NCI-H128 (cell line): ENCODE results near the gene PCNX2.
"Not testable (repeated sequence)": the region's sequence is repeated elsewhere in the genome, so short reads cannot be mapped to it uniquely, and the experiment has no call there.

Source experiments
- DNase-seq: peaks from one replicate; lab custom pipeline; 2025; ENCODE audit not compliant: unreplicated experiment; lab: John Stamatoyannopoulos, UW

The PCNX2 gene

DNA sequence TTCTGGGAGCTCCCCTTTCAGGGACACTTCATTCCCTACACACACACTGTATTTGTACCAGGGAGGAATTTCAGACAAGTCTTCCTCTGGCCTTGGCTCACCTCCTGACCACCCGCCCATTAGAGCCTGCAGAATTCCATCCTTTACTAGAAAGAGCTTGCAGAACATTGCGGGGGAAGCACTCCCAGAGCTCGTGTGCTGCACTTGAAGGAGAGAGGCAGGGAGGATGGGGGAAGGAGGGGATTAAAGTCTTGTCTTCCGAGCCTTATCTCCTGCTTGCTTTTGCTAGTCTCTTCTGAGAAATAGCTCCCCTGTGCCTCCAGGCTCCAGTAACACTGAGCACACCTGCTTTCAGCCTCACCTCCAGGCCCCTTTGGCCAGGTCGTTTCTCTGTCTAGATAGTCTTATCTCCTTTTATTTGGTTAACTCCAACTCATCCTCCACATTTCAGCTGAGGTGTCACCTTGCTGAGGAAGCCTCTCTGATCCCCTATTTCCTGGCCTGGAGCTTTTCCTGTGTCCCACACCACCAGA is 62.0 kb downstream of the PCNX2 start:
- no peak for DNase-seq

- no peak for DNase-seq
Observed at GRCh38 chr1:233230011-233230410, 65.5 kb downstream of the PCNX2 start.

DNA sequence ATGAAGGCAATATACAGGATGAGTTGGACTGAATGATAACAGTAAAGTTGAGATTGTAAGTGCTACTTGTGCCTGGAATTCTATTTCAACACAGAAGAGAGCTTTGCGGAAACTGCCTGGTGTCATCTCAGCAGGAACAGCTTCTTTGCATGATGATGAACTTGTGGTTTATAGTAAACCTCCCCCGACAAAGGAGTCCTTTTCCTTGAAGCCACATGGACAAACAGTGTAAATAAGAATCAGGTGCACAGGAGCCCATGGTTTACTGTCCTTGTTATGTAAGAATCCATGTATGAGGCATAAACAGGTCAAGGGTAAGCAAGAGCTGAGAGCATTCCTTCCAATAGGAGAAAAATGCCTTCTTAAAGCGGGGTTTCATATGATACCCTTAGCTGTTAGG is 66.2 kb downstream of the PCNX2 start:
- DNase-seq: no peak

DNA sequence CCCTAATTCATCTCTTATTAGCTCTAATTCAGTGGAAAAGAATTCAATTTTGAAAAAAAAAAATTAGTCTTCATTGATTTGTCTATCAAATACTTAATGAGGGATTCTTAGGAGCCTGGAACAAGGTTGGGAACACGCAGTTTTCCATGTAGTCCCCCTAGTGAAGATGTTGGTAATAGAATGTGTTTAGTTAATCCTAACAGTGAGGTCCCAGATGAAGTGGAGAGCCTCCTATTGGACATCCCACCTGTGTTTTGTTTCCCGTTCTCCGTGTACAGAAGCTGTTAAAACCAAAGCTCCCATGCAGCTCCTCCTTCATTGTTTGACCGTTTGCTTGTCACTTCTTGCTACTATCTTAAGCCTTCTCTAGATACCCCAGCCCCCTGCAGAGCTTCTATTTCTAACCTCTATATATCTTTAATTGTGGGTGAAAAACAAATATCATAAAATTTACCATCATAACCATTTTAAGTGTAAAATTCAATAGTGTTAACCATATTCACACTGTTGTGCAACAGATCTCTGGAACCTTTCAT is 67.5 kb downstream of the PCNX2 start:
- no peak for DNase-seq

GRCh38 chr1:233224311-233224710 is 71.2 kb downstream of the PCNX2 start:
- DNase-seq: no peak

GRCh38 chr1:233217832-233218231 is 77.7 kb downstream of the PCNX2 start:
- DNase-seq: no peak

DNA sequence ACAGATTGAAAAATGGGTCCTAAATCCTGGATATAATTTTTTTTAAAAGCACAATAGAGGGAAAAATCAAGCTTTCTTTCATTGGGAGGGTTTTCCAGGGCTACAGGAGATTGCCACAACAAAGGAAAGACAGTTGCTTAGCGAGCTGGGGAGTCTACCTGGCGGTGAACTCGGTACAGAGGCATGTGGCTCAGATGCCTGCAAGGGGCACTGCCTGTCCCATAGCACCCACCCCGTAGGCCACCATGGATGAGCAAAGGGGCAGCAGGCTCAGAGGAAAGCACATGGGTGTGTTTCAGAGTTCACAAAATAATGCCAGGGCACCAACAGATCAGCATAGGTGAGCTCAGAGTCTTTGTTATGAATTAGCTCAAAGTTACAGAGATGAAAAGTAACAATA is 79.5 kb downstream of the PCNX2 start:
- DNase-seq: no peak

DNA sequence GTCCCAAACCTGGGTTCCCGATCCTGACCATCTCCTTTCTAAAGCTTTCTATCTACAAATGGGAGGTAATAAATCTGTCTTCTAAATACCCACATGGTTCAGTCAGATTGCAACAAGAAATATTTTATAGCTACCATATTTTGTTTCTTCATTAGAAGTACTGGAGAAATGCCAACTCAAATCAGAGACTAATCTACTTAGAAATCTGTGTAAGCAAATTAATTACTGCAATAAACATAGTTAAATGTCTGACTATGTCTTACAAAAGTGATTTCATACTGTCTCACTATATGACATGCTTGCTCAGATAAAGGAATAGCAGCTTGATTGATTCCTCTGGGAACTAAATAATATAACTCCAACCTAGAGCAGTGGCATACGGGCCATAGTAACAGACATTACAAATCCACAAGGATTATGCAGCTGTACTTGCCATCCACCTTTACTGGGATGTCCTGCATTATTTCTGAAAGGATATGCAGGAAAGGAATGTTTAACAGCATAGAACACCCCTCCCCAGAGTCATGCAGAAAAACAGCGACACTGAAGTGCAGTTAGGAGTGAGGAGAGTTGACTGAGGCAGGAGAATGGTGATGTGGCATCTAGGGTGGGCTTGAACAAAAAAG is 80.3 kb downstream of the PCNX2 start:
- no peak for DNase-seq

DNA sequence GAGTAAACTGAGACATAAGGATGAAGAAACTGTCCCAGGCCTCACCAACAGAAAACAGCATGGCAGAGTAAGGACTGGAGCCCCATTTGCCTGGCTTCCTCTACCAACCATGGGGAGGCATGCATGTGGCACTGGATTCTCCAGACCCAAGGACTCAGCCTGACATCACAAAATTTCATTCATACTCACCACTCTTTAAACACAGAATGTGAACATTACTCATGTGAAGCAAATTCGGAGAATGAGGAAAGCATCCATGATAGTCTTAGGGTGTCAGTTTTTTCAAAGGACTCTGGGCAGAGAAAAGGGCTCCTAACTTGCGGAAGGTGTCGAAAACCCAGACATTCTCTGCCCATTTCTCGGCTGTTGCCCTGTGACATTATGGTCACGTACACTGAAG is 83.9 kb downstream of the PCNX2 start:
- no peak for DNase-seq

GRCh38 chr1:233211106-233211505 is 84.4 kb downstream of the PCNX2 start:
- no peak for DNase-seq

GRCh38 chr1:233209481-233209880 is 86.0 kb downstream of the PCNX2 start:
- DNase-seq: no peak

DNA sequence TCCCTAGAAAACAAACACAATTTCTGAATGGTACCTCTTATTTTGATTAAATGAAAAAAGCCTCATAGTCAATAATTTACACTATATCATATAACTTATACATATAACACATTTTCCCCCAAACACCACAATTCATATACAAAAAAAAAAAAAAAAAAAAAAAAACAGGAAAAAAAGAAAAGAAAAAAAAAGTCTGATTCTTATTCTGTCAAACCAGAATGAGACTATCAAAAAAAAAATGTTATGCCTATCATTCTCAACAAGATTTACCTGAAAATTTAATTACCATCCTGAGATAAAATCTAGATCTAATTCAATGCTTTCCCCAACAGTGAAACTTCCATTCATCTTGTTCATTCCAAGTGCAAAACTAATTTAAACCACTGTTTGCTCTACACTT is 86.8 kb downstream of the PCNX2 start:
- DNase-seq: no peak

DNA sequence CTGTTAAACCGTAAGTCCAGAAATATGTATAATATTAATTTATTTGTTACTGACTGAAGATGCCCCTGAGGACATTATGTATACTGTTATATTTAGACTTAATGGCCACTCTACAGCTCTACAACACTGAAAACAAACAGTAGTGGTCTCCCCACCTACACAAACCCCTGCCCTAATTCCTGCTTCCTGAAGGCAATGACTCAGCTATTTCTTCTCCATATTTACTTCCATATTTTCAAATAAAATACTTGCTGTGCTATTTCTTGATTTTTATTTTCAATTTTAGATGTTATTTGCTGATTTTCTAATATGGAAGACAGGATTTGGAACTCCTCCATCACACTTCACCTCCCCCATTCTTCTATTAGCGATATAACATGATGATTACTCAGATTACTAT is 97.6 kb downstream of the PCNX2 start:
- DNase-seq: no peak

GRCh38 chr1:233193741-233194140 is 101.8 kb downstream of the PCNX2 start:
- no peak for DNase-seq

GRCh38 chr1:233190987-233191386 is 104.5 kb downstream of the PCNX2 start:
- DNase-seq: no peak

DNA sequence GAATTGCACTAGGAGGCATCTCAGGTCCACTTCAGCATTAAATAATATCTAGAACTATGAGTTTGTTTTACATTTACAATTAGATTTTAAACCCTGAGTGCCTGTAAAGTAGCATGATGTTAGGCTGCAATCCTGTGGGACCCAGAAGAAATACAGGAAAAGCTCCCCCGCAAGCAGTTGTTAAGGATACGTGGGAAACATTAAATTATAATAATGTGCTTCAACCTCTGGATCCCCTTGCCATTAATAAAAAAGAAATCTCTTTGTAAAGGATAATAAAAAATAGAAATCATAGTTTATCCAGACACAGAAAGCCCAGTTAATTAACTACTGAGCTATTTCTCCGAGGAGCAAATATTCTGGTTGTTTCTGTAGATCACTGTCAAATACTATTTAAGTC is 106.0 kb downstream of the PCNX2 start:
- DNase-seq: no peak

DNA sequence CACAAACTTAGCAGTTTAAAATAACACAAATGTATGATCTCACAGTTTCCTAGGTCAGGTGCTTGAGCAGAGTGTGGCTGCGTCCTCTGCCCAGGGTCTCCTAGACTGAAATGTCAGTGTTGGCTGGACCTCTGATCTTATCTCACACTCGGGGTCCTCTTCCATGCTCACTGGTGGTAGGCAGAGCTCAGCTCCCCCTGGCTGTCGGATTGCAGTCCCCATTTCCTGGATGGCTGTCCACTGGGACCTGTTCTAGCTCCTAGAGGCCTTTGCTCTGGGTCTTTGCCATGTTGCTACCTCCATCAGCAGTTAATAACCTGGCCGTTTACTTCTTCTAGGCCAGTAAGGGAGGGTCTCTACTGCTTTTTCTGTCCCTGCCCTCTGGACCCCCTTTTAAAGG is 107.5 kb downstream of the PCNX2 start:
- no peak for DNase-seq

DNA sequence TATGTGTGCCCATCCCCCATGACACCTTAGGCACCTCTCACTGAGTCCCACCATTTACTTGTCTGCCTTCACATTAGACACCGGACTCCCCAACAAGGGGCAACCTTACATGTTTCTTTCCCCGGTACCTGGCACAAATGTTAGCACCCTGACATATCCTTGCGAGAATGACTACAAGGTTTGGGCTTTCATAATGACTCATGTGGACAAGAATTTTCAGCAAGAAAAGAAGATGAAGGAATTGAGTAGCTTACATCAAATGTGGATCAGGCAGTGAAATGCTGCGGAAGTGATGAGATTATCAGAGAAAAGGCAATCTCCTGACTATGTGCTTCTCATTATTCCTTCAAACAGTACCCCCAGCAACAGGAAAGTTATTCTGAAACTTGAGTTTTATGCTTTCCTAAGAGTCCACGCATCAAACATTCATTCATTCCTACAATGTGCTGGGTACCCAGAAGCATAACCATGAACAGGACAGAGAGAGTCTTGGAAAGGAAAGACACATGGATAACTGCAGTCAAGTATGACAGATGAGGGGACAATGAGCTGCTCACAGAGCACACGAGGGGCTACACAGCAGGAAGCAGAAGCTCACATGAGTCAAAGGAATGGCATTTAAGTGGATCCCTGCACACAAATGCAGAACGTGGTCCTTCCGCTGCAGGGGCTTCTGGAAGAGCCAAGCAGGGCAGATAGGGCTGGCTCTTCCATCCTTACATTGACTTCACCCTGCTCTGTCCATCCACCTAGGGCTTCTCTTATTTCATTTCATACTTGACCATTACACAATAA is 112.1 kb downstream of the PCNX2 start:
- no peak for DNase-seq

DNA sequence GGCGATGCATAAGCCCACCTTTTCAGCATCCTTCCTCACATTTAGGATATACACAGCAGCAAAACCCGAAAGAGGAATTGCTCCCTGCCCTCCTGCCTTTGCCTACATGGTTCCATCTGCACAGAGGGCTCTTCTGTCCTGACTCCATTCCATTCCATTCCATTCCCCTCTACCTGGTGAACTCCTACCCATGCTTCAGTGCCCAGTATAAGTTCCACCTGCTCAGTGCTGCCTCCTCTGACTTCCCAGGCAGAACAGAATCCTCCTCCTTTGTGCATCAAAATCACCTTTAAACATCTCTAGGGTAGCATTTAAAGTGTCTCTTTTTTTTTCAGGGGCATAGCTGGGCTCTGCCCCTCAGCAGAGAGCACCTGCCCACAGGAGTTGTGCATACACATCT is 112.9 kb downstream of the PCNX2 start:
- DNase-seq: no peak

GRCh38 chr1:233180641-233181364 is 114.7 kb downstream of the PCNX2 start:
- no peak for DNase-seq

- not testable (repeated sequence) for DNase-seq
Observed at GRCh38 chr1:233179638-233180037, 115.9 kb downstream of the PCNX2 start.

DNA sequence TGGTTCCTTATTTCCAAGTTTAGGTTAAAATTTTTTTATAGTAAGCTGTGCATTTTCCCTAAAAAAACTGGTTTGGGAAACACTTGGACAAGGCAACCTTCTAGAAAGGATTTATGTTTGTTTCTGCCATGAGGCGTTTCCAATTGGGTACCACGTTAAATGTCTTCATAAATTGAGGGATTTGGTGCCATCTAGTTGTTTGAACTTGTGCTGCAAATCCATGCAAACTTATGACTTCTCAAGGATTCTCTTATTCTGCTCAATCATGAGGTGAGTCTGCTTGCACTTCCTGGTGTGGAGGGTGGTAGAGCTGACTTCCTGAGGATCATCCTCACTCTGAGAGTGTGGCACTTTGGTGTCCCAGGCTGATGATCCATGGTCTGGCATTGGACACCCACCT is 123.3 kb downstream of the PCNX2 start:
- no peak for DNase-seq
